H9 (cell line): ENCODE results near the gene GRIP1. TPM values are rescaled to one million over a fixed set of nuclear protein-coding genes. Genes with fewer than 3 reads are reported as not detected.

ENCODE experiments used
- DNase-seq: peaks from one replicate; pipeline ENCODE4 v3.0.0-alpha.2; 2017
- H2AFZ ChIP-seq: one replicate; pipeline ENCODE4 v1.6.1; 2013; ENCODE audit warnings: mild to moderate bottlenecking, low read length, control low read depth, moderate library complexity
- H2AK5ac ChIP-seq: 2 replicates; pipeline ENCODE4 v1.6.1; 2013; ENCODE audit warnings: low read length, control low read depth, mixed read lengths; ENCODE audit not compliant: insufficient read length
- H2BK120ac ChIP-seq: one replicate; pipeline ENCODE4 v1.6.1; 2013; ENCODE audit warnings: low read depth, mild to moderate bottlenecking, low read length, control low read depth, inconsistent platforms; ENCODE audit not compliant: poor library complexity, severe bottlenecking
- H2BK12ac ChIP-seq: 2 replicates; pipeline ENCODE4 v1.6.1; 2013; ENCODE audit warnings: low read length, control low read depth, mixed read lengths, low read depth; ENCODE audit not compliant: insufficient read length
- H2BK15ac ChIP-seq: 2 replicates; pipeline ENCODE4 v1.6.1; 2013; ENCODE audit warnings: low read depth, low read length, control low read depth
- H2BK20ac ChIP-seq: one replicate; pipeline ENCODE4 v1.6.1; 2013; ENCODE audit warnings: low read depth, mild to moderate bottlenecking, low read length, control low read depth, inconsistent platforms; ENCODE audit not compliant: poor library complexity, severe bottlenecking
- H2BK5ac ChIP-seq: 2 replicates; pipeline ENCODE4 v1.6.1; 2013; ENCODE audit warnings: low read length, control low read depth, mixed read lengths; ENCODE audit not compliant: insufficient read length
- H3K14ac ChIP-seq: 2 replicates; pipeline ENCODE4 v1.6.1; 2013; ENCODE audit warnings: low read length, control low read depth; ENCODE audit not compliant: insufficient read depth
- H3K18ac ChIP-seq: 2 replicates; pipeline ENCODE4 v1.6.1; 2013; ENCODE audit warnings: low read depth, mild to moderate bottlenecking, mixed read lengths, low read length, control low read depth; ENCODE audit not compliant: insufficient read length
- H3K23ac ChIP-seq: 2 replicates; pipeline ENCODE4 v1.6.1; 2013; ENCODE audit warnings: low read length, control low read depth, mixed read lengths, low read depth; ENCODE audit not compliant: insufficient read length
- H3K23me2 ChIP-seq: 2 replicates; pipeline ENCODE4 v1.6.1; 2013; ENCODE audit warnings: low read depth, mild to moderate bottlenecking, mixed read lengths, low read length, control low read depth; ENCODE audit not compliant: insufficient read length, poor library complexity, severe bottlenecking
- H3K27ac ChIP-seq: 2 replicates; pipeline ENCODE4 v1.5.1; 2013; ENCODE audit warnings: low read length, control low read depth, mixed read lengths, low read depth; ENCODE audit not compliant: insufficient read length
- H3K27me3 ChIP-seq: 2 replicates; pipeline ENCODE4 v1.6.1; 2013; ENCODE audit warnings: low read length, control low read depth, inconsistent platforms; ENCODE audit not compliant: insufficient read depth
- H3K4ac ChIP-seq: 2 replicates; pipeline ENCODE4 v1.6.1; 2013; ENCODE audit warnings: low read depth, mild to moderate bottlenecking, control low read depth, inconsistent platforms, low read length, moderate library complexity
- H3K4me1 ChIP-seq: 2 replicates; pipeline ENCODE4 v1.6.1; 2013; ENCODE audit warnings: low read length, control low read depth, inconsistent platforms; ENCODE audit not compliant: insufficient read depth
- H3K4me2 ChIP-seq: 2 replicates; pipeline ENCODE4 v1.6.1; 2013; ENCODE audit warnings: low read length, control low read depth, mixed read lengths; ENCODE audit not compliant: insufficient read length, insufficient read depth
- H3K56ac ChIP-seq: 2 replicates; pipeline ENCODE4 v1.6.1; 2013; ENCODE audit warnings: low read depth, mild to moderate bottlenecking, mixed read lengths, low read length, control low read depth; ENCODE audit not compliant: insufficient read length
- H3K79me1 ChIP-seq: 2 replicates; pipeline ENCODE4 v1.6.1; 2013; ENCODE audit warnings: low read depth, mild to moderate bottlenecking, moderate library complexity, low read length, control low read depth, inconsistent platforms; ENCODE audit not compliant: insufficient read depth, poor library complexity, severe bottlenecking
- H3K79me2 ChIP-seq: 2 replicates; pipeline ENCODE4 v1.6.1; 2013; ENCODE audit warnings: low read length, control low read depth, inconsistent platforms; ENCODE audit not compliant: insufficient read depth
- H3K9ac ChIP-seq: 2 replicates; pipeline ENCODE4 v1.6.1; 2013; ENCODE audit warnings: low read length, control low read depth, mixed read lengths; ENCODE audit not compliant: insufficient read length; ENCODE audit errors: extremely low read depth
- H3K9me3 ChIP-seq: one replicate; pipeline ENCODE4 v1.6.1; 2013; ENCODE audit warnings: low read depth, low read length, inconsistent platforms; ENCODE audit not compliant: control insufficient read depth
- H3T11ph ChIP-seq: one replicate; pipeline ENCODE4 v1.6.1; 2013; ENCODE audit warnings: mild to moderate bottlenecking, low read length, control low read depth, inconsistent platforms
- H4K20me1 ChIP-seq: one replicate; pipeline ENCODE4 v1.6.1; 2013; ENCODE audit not compliant: control insufficient read depth, insufficient read length, insufficient read depth
- H4K5ac ChIP-seq: 2 replicates; pipeline ENCODE4 v1.6.1; 2013; ENCODE audit warnings: low read depth, mild to moderate bottlenecking, mixed read lengths, low read length, control low read depth; ENCODE audit not compliant: insufficient read length
- H4K8ac ChIP-seq: replicated peaks from 2 replicates; pipeline ENCODE4 v1.6.1; 2013; ENCODE audit warnings: low read length, control low read depth, mixed read lengths, low read depth; ENCODE audit not compliant: insufficient read length
- H4K91ac ChIP-seq: 2 replicates; pipeline ENCODE4 v1.6.1; 2013; ENCODE audit warnings: low read depth, mild to moderate bottlenecking, moderate library complexity, mixed read lengths, low read length, control low read depth; ENCODE audit not compliant: insufficient read length
- H3K27ac Mint-ChIP-seq, 3 experiments: 2 replicates in 2 of 3; 3 replicates in 1 of 3; pipeline ENCODE4 v1.8.0; 2020 to 2021; ENCODE audit warnings: mixed read lengths in 3 of 3, mild to moderate bottlenecking in 1 of 3, moderate library complexity in 1 of 3
- H3K27me3 Mint-ChIP-seq: 2 replicates; pipeline ENCODE4 v1.8.0; 2021; ENCODE audit warnings: low read depth, mild to moderate bottlenecking, moderate library complexity, mixed read lengths
- H3K36me3 Mint-ChIP-seq, 3 experiments: 2 replicates in 2 of 3; 3 replicates in 1 of 3; pipeline ENCODE4 v1.8.0; 2020 to 2021; ENCODE audit warnings: low read depth in 3 of 3, mixed read lengths in 3 of 3; ENCODE audit not compliant: insufficient read depth in 1 of 3
- H3K4me1 Mint-ChIP-seq, 2 experiments: 2 replicates each; pipeline ENCODE4 v1.8.0; 2020; ENCODE audit warnings: mixed read lengths in 2 of 2
- H3K4me3 Mint-ChIP-seq, 2 experiments: 2 replicates in 1 of 2; 3 replicates in 1 of 2; pipeline ENCODE4 v1.8.0; 2020 to 2021; ENCODE audit warnings: mild to moderate bottlenecking in 2 of 2, mixed read lengths in 2 of 2, moderate library complexity in 1 of 2
- H3K9me3 Mint-ChIP-seq, 2 experiments: 2 replicates in 1 of 2; 3 replicates in 1 of 2; pipeline ENCODE4 v1.8.0; 2020; ENCODE audit warnings: mild to moderate bottlenecking in 2 of 2, mixed read lengths in 2 of 2, moderate library complexity in 1 of 2
- CTCF ChIP-seq: fragments of 200-600 bp; sonication (generic); conservative IDR thresholded peaks from 3 replicates; pipeline ENCODE4 v1.8.0; 2021; ENCODE audit warnings: antibody characterized with exemption, mild to moderate bottlenecking
- WGBS: extraction: QIAGEN DNeasy Blood & Tissue Kit; methylation state at CpG from one replicate; pipeline ENCODE4 v1.1.7; 2013; ENCODE audit warnings: missing lambda C conversion rate, low lambda C conversion rate, mixed read lengths; ENCODE audit not compliant: insufficient read length; ENCODE audit errors: extremely low coverage; 5-methylcytosine and 5-hydroxymethylcytosine counted together
- total RNA-seq: library from RNA; stranded (reverse); gene quantifications from 2 replicates; pipeline ENCODE4 v1.2.1, GENCODE V29; 2021

The GRIP1 gene
- total RNA-seq, 1 experiment from 2014 or later: 19.5 TPM

- Histone ChIP-seq H4K91ac (no peak overlapping the region), H3K4me2 (no peak overlapping the region), H3K4ac (no peak overlapping the region), H3K18ac (no peak overlapping the region), H3K9ac (no peak overlapping the region), H3T11ph (no peak overlapping the region), H2AFZ (no peak overlapping the region), H3K56ac (no peak overlapping the region), H3K79me1 (no peaks in the 10 kb centered on the region), H2BK5ac (no peak overlapping the region), H2BK12ac (no peak overlapping the region), H2AK5ac (no peak overlapping the region), H3K4me1 (peaks cover 3% of the 10 kb centered on the region; the same call in 1 of the 2 replicates), H3K14ac (no peak overlapping the region), H3K23me2 (no peaks in the 10 kb centered on the region), H2BK15ac (no peak overlapping the region), H4K20me1 (no peaks in the 10 kb centered on the region), H3K23ac (no peak overlapping the region), H2BK20ac (no peak overlapping the region), H3K79me2 (no peaks in the 10 kb centered on the region), H3K27ac (no peak overlapping the region), H4K5ac (no peak overlapping the region), H3K27me3 (no peaks in the 10 kb centered on the region), H4K8ac (no peak overlapping the region), H3K9me3 (no peaks in the 10 kb centered on the region), H2BK120ac (no peak overlapping the region)
- peaks cover 0 to 3% (median 0%) of the 10 kb centered on the region in 3 experiments; a peak in 2 of 7 replicates for H3K36me3 Mint-ChIP-seq
- H3K27ac Mint-ChIP-seq: 0 out of 7 replicates have a peak overlapping the region, but pooled peaks of 1 of the 3 experiments have one; percentile 18
- no peak for DNase-seq
- whole genome bisulfite sequencing: no CpG with 5 or more reads among the region's 1 CpG
- peaks cover 19 to 29% of the 10 kb centered on the region in 2 experiments for H3K4me1 Mint-ChIP-seq
- H3K9me3 Mint-ChIP-seq: no peaks in the 10 kb centered on the region
- TF ChIP-seq CTCF: no peak
- H3K27me3 Mint-ChIP-seq: no peaks in the 10 kb centered on the region
- H3K4me3 Mint-ChIP-seq: no peak overlapping the region
These were observed 175.1 kb downstream of the GRIP1 start for GRCh38 chr12:66503746-66504145.
